Measurements from ENCODE around the gene GABRB3.

DNA sequence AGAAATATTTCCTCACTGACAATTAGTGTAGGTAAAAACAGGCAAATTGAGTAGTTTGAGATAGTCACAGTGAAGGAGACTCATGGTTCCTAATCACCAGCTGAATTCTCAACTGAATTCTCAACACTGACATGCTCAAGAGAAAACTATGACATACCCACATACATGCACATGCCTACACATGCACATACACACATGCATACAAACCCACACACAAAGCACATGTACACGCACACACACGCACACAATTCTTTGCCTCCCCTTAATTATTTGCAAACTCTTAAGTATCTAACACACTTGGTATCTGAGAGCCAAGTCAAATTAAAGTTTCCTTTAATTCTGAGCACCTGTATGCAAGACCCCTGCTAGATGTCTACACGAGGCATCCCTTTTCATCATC, 111.8 kb downstream of the GABRB3 start:
- TF ChIP-seq, protein P1, sequence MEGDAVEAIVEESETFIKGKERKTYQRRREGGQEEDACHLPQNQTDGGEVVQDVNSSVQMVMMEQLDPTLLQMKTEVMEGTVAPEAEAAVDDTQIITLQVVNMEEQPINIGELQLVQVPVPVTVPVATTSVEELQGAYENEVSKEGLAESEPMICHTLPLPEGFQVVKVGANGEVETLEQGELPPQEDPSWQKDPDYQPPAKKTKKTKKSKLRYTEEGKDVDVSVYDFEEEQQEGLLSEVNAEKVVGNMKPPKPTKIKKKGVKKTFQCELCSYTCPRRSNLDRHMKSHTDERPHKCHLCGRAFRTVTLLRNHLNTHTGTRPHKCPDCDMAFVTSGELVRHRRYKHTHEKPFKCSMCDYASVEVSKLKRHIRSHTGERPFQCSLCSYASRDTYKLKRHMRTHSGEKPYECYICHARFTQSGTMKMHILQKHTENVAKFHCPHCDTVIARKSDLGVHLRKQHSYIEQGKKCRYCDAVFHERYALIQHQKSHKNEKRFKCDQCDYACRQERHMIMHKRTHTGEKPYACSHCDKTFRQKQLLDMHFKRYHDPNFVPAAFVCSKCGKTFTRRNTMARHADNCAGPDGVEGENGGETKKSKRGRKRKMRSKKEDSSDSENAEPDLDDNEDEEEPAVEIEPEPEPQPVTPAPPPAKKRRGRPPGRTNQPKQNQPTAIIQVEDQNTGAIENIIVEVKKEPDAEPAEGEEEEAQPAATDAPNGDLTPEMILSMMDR (IDR thresholded peaks at IDR 0.05), result no peak
- TF ChIP-seq POLR2A (IDR thresholded peaks at IDR 0.05), result no peak

Data from Peyer's patch (tissue), 4 donors.